Measurements from ENCODE around the gene KIF5B. TPM values are rescaled to one million over a fixed set of nuclear protein-coding genes. Genes with fewer than 3 reads are reported as not detected.

The KIF5B gene
- total and polyA plus RNA-seq, 2 of the 8 experiments (the other 6 are each of a cell fraction or from before 2014, with no cell fraction given) = 9.8 to 68.4 TPM

GRCh38 chr10:32105782-32106382, 49.7 kb upstream of the KIF5B start:
- Histone ChIP-seq H3K14ac (ENCODE audit: insufficient read length) (no peak overlapping the region), H3K23ac (ENCODE audit: insufficient read length) (no peak overlapping the region), H3K18ac (ENCODE audit: extremely low read depth, low read length) (no peak overlapping the region), H3K4me3 (ENCODE audit: extremely low read depth in 1 of 4, insufficient read depth in 2 of 4, low read depth in 3 of 4, low read length in 4 of 4) (no peak overlapping the region), H2AFZ (ENCODE audit: low read length) (no peak overlapping the region), H3K4ac (replicated peaks; ENCODE audit: insufficient read length, low read depth, low read length) (no peak overlapping the region), H3K27ac (ENCODE audit: low read depth, low read length) (no peak overlapping the region), H3K36me3 (ENCODE audit: control insufficient read depth in 2 of 4, insufficient read depth in 4 of 4, low read length in 3 of 4) (no peaks in the 10 kb centered on the region), H2BK15ac (ENCODE audit: low read length) (no peak overlapping the region), H3K27me3 (replicated peaks in 1 of 4; ENCODE audit: control insufficient read depth in 3 of 4, extremely low read depth in 1 of 4, insufficient read depth in 3 of 4, low read length in 3 of 4) (no peaks in the 10 kb centered on the region; a peak in 1 of 7 replicates), H3K9me3 (ENCODE audit: insufficient read depth in 2 of 2, low read depth in 1 of 2, low read length in 1 of 2) (peaks cover 0 to 4% of the 10 kb centered on the region in 2 experiments; a peak in 1 of 4 replicates), H2BK5ac (ENCODE audit: low read depth, low read length) (no peak overlapping the region), H4K91ac (replicated peaks; ENCODE audit: insufficient read length, low read length) (no peak overlapping the region), H2BK12ac (ENCODE audit: low read depth, low read length) (no peak overlapping the region), H3K79me2 (ENCODE audit: control insufficient read depth in 1 of 2, insufficient read depth in 2 of 2, low read length in 2 of 2) (no peaks in the 10 kb centered on the region), H2BK120ac (replicated peaks; ENCODE audit: low read depth, low read length) (no peak overlapping the region), H2BK20ac (ENCODE audit: low read length) (no peak overlapping the region), H3K4me2 (ENCODE audit: insufficient read depth in 1 of 2, low read depth in 2 of 2, low read length in 2 of 2) (no peak overlapping the region), H4K5ac (ENCODE audit: insufficient read length, low read depth, low read length) (no peak overlapping the region), H3K9ac (replicated peaks in 1 of 4; ENCODE audit: extremely low read depth in 1 of 4, low read depth in 3 of 4, low read length in 3 of 4) (no peak overlapping the region), H4K20me1 (replicated peaks in 1 of 2; ENCODE audit: control insufficient read depth in 1 of 2, insufficient read depth in 2 of 2, low read length in 2 of 2) (no peaks in the 10 kb centered on the region), H3K56ac (replicated peaks; ENCODE audit: insufficient read length, low read depth, low read length) (no peak overlapping the region), H3K4me1 (replicated peaks in 1 of 4; ENCODE audit: control insufficient read depth in 3 of 4, insufficient read depth in 4 of 4, low read length in 3 of 4) (no peaks in the 10 kb centered on the region; a peak in 1 of 7 replicates), H4K8ac (ENCODE audit: extremely low read depth, insufficient read depth, low read length) (no peak overlapping the region), H3K23me2 (ENCODE audit: low read depth, low read length) (no peaks in the 10 kb centered on the region), H3K79me1 (ENCODE audit: low read depth, low read length) (no peaks in the 10 kb centered on the region), H2AK5ac (ENCODE audit: low read depth, low read length) (no peak overlapping the region)
- 93% methylated on average over 7 of the region's 7 CpGs; no CpG with 5 or more reads in 1 of the 2 experiments for WGBS, 2 experiments (ENCODE audit: extremely low coverage in 1 of 2, insufficient coverage in 1 of 2, insufficient read length in 1 of 2, insufficient replicate concordance in 2 of 2, low coverage in 1 of 2, low lambda C conversion rate in 2 of 2, missing lambda C conversion rate in 1 of 2)
- no peak for FAIRE-seq
- ChIA-PET POLR2A (ENCODE audit: partially characterized antibody) (no interaction called here), CTCF (ENCODE audit: partially characterized antibody) (no interaction called here)
- TF ChIP-seq E2F6 (IDR thresholded peaks at IDR 0.05) (no peak), SRF (IDR thresholded peaks at IDR 0.05; ENCODE audit: low read depth, low read length) (no peak), SP4 (IDR thresholded peaks at IDR 0.05; ENCODE audit: low read length) (no peak), KDM4A (IDR thresholded peaks at IDR 0.05; ENCODE audit: low read depth, low read length, severe bottlenecking) (no peak), POU5F1 (IDR thresholded peaks at IDR 0.05; ENCODE audit: low read depth, low read length) (no peak), ATF3 (IDR thresholded peaks at IDR 0.05; ENCODE audit: insufficient read depth, low read depth, low read length) (no peak), SUZ12 (IDR thresholded peaks at IDR 0.05; ENCODE audit: low read length) (no peak), NRF1 (IDR thresholded peaks at IDR 0.05; ENCODE audit: low read depth, low read length) (no peak)
- DNase-seq (ENCODE audit: low read depth in 1 of 2, low spot score in 2 of 2) = no peak
